Measurements from ENCODE around the gene PPP2R5C. TPM values are rescaled to one million over a fixed set of nuclear protein-coding genes. Genes with fewer than 3 reads are reported as not detected.

Gene PPP2R5C
- total RNA-seq, 1 experiment from 2014 or later: 301 TPM

GRCh38 chr14:101762530-101763101, 1.1 kb downstream of the PPP2R5C start:
- H4K20me1 ChIP-seq (ENCODE audit: insufficient read depth, low read depth, low read length): peaks cover 4% of the 10 kb centered on the region; the same call in 1 of the 2 replicates

GRCh38 chr14:101763941-101764709, 2.6 kb downstream of the PPP2R5C start:
- H3K9me3 ChIP-seq (ENCODE audit: low read length): no peaks in the 10 kb centered on the region
- H3K4me2 ChIP-seq (ENCODE audit: low read depth, low read length, poor library complexity, severe bottlenecking): no peak overlapping the region
- no peaks in the 10 kb centered on the region for H3K27me3 ChIP-seq (ENCODE audit: low read length)
- no peak for DNase-seq
- peaks cover 35% of the 10 kb centered on the region for H3K79me2 ChIP-seq (ENCODE audit: low read length)
- no peak overlapping the region for H3K9ac ChIP-seq (ENCODE audit: low read length)
- no peak overlapping the region for H2AFZ ChIP-seq (ENCODE audit: low read length)
- no peak overlapping the region for H3K4me3 ChIP-seq (ENCODE audit: low read length)
- no peaks in the 10 kb centered on the region for H3K9me2 ChIP-seq (replicated peaks; ENCODE audit: insufficient read depth, low read length)
- peaks cover 4% of the 10 kb centered on the region; the same call in 1 of the 2 replicates for H4K20me1 ChIP-seq (ENCODE audit: insufficient read depth, low read depth, low read length)
- H3K27ac ChIP-seq (ENCODE audit: low read length): no peak overlapping the region
- peaks cover 28% of the 10 kb centered on the region for H3K36me3 ChIP-seq (ENCODE audit: insufficient read depth, low read length)
- H3K4me1 ChIP-seq (ENCODE audit: low read length): peaks cover 33% of the 10 kb centered on the region

More at GRCh38 chr14:101762530-101763101, 1.1 kb downstream of the PPP2R5C start:
- Histone ChIP-seq H3K79me2 (ENCODE audit: low read length) (peaks cover 32% of the 10 kb centered on the region), H3K4me3 (ENCODE audit: low read length) (peak overlapping the region; percentile 89), H3K27ac (ENCODE audit: low read length) (peak overlapping the region; percentile 73), H3K27me3 (ENCODE audit: low read length) (no peaks in the 10 kb centered on the region), H3K36me3 (ENCODE audit: insufficient read depth, low read length) (peaks cover 28% of the 10 kb centered on the region), H3K9ac (ENCODE audit: low read length) (peak overlapping the region; percentile 91), H2AFZ (ENCODE audit: low read length) (no peak overlapping the region), H3K9me3 (ENCODE audit: low read length) (no peaks in the 10 kb centered on the region), H3K4me2 (ENCODE audit: low read depth, low read length, poor library complexity, severe bottlenecking) (peak overlapping the region; percentile 94), H3K9me2 (replicated peaks; ENCODE audit: insufficient read depth, low read length) (no peaks in the 10 kb centered on the region), H3K4me1 (ENCODE audit: low read length) (peaks cover 26% of the 10 kb centered on the region)
- no peak for DNase-seq

- Histone ChIP-seq H3K27me3 (ENCODE audit: low read length) (no peaks in the 10 kb centered on the region), H3K9ac (ENCODE audit: low read length) (no peak overlapping the region), H2AFZ (ENCODE audit: low read length) (no peak overlapping the region), H3K79me2 (ENCODE audit: low read length) (peaks cover 26% of the 10 kb centered on the region), H3K4me3 (ENCODE audit: low read length) (no peak overlapping the region), H3K9me3 (ENCODE audit: low read length) (no peaks in the 10 kb centered on the region), H3K4me1 (ENCODE audit: low read length) (peaks cover 61% of the 10 kb centered on the region), H4K20me1 (ENCODE audit: insufficient read depth, low read depth, low read length) (peaks cover under 1% of the 10 kb centered on the region; the same call in 1 of the 2 replicates), H3K27ac (ENCODE audit: low read length) (peak overlapping the region; percentile 8; the same call in 1 of the 2 replicates), H3K36me3 (ENCODE audit: insufficient read depth, low read length) (peaks cover 28% of the 10 kb centered on the region), H3K9me2 (replicated peaks; ENCODE audit: insufficient read depth, low read length) (no peaks in the 10 kb centered on the region), H3K4me2 (ENCODE audit: low read depth, low read length, poor library complexity, severe bottlenecking) (no peak overlapping the region)
- DNase-seq: no peak
Observed at GRCh38 chr14:101767618-101768362, 6.3 kb downstream of the PPP2R5C start.

DNA sequence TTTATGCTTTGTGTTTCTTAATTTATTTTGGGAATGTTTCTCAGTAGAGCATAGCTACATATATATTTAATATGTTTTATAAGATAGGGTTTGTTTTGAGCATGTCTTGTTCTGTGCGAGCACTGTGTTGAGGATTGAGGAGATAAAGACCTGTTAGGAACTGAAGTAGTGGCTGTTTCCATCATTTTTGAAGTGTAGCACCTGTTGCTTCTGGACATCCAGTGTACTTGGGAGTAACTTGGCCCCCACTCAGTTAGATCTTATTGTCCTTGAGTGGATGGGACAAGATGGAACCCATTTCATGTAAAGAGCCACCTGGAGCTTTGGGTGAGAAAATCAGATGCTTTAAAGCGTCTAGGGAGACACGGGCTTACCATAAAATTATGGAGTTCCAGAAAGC, 8.7 kb downstream of the PPP2R5C start:
- H3K27me3 ChIP-seq (ENCODE audit: low read length): no peaks in the 10 kb centered on the region
- no peak for DNase-seq
- no peak overlapping the region for H2AFZ ChIP-seq (ENCODE audit: low read length)
- peaks cover 8% of the 10 kb centered on the region; the same call in 1 of the 2 replicates for H3K79me2 ChIP-seq (ENCODE audit: low read length)
- peak overlapping the region; percentile 97 for H3K27ac ChIP-seq (ENCODE audit: low read length)
- H3K4me1 ChIP-seq (ENCODE audit: low read length): peaks cover 70% of the 10 kb centered on the region
- no peak overlapping the region for H3K4me3 ChIP-seq (ENCODE audit: low read length)
- no peaks in the 10 kb centered on the region for H4K20me1 ChIP-seq (ENCODE audit: insufficient read depth, low read depth, low read length)
- H3K9me3 ChIP-seq (ENCODE audit: low read length): no peaks in the 10 kb centered on the region
- no peaks in the 10 kb centered on the region for H3K9me2 ChIP-seq (replicated peaks; ENCODE audit: insufficient read depth, low read length)
- H3K36me3 ChIP-seq (ENCODE audit: insufficient read depth, low read length): peaks cover 10% of the 10 kb centered on the region
- peak overlapping the region; percentile 9; the same call in 1 of the 2 replicates for H3K9ac ChIP-seq (ENCODE audit: low read length)
- H3K4me2 ChIP-seq (ENCODE audit: low read depth, low read length, poor library complexity, severe bottlenecking): peak overlapping the region; percentile 16

- no peak for DNase-seq
- Histone ChIP-seq H3K27me3 (ENCODE audit: low read length) (no peaks in the 10 kb centered on the region), H3K9ac (ENCODE audit: low read length) (peak overlapping the region; percentile 66; the same call in 1 of the 2 replicates), H3K27ac (ENCODE audit: low read length) (peak overlapping the region; percentile 97), H3K9me3 (ENCODE audit: low read length) (peaks cover 2% of the 10 kb centered on the region; the same call in 1 of the 2 replicates), H3K4me2 (ENCODE audit: low read depth, low read length, poor library complexity, severe bottlenecking) (peak overlapping the region; percentile 72), H2AFZ (ENCODE audit: low read length) (no peak overlapping the region), H3K79me2 (ENCODE audit: low read length) (peaks cover 12% of the 10 kb centered on the region), H3K36me3 (ENCODE audit: insufficient read depth, low read length) (peaks cover 3% of the 10 kb centered on the region; the same call in 1 of the 2 replicates), H4K20me1 (ENCODE audit: insufficient read depth, low read depth, low read length) (no peaks in the 10 kb centered on the region), H3K9me2 (replicated peaks; ENCODE audit: insufficient read depth, low read length) (no peaks in the 10 kb centered on the region), H3K4me1 (ENCODE audit: low read length) (peaks cover 83% of the 10 kb centered on the region), H3K4me3 (ENCODE audit: low read length) (peak overlapping the region; percentile 3; the same call in 1 of the 2 replicates)
Observed at GRCh38 chr14:101772770-101773169, 11.3 kb downstream of the PPP2R5C start.

GRCh38 chr14:101773378-101773777, 11.9 kb downstream of the PPP2R5C start:
- peak overlapping the region; percentile 49; the same call in 1 of the 2 replicates for H3K4me3 ChIP-seq (ENCODE audit: low read length)
- H3K27ac ChIP-seq (ENCODE audit: low read length): peak overlapping the region; percentile 97
- H3K9me3 ChIP-seq (ENCODE audit: low read length): peaks cover 2% of the 10 kb centered on the region; the same call in 1 of the 2 replicates
- H3K9me2 ChIP-seq (replicated peaks; ENCODE audit: insufficient read depth, low read length): no peaks in the 10 kb centered on the region
- no peaks in the 10 kb centered on the region for H3K27me3 ChIP-seq (ENCODE audit: low read length)
- peaks cover 79% of the 10 kb centered on the region for H3K4me1 ChIP-seq (ENCODE audit: low read length)
- peaks cover 10% of the 10 kb centered on the region for H3K79me2 ChIP-seq (ENCODE audit: low read length)
- peak overlapping the region; percentile 66 for H3K9ac ChIP-seq (ENCODE audit: low read length)
- no peaks in the 10 kb centered on the region for H4K20me1 ChIP-seq (ENCODE audit: insufficient read depth, low read depth, low read length)
- peak overlapping the region; percentile 72 for H3K4me2 ChIP-seq (ENCODE audit: low read depth, low read length, poor library complexity, severe bottlenecking)
- no peak for DNase-seq
- H3K36me3 ChIP-seq (ENCODE audit: insufficient read depth, low read length): peaks cover 3% of the 10 kb centered on the region; the same call in 1 of the 2 replicates
- H2AFZ ChIP-seq (ENCODE audit: low read length): no peak overlapping the region

- Histone ChIP-seq H3K36me3 (ENCODE audit: insufficient read depth, low read length) (peaks cover 3% of the 10 kb centered on the region; the same call in 1 of the 2 replicates), H3K9me3 (ENCODE audit: low read length) (peaks cover 2% of the 10 kb centered on the region; the same call in 1 of the 2 replicates), H3K27ac (ENCODE audit: low read length) (peak overlapping the region; percentile 97), H3K9ac (ENCODE audit: low read length) (peak overlapping the region; percentile 66), H3K4me1 (ENCODE audit: low read length) (peaks cover 76% of the 10 kb centered on the region), H4K20me1 (ENCODE audit: insufficient read depth, low read depth, low read length) (0 out of 2 replicates have a peak, but pooled peaks cover under 1% of the 10 kb centered on the region), H2AFZ (ENCODE audit: low read length) (no peak overlapping the region), H3K79me2 (ENCODE audit: low read length) (peaks cover 10% of the 10 kb centered on the region), H3K9me2 (replicated peaks; ENCODE audit: insufficient read depth, low read length) (no peaks in the 10 kb centered on the region), H3K4me3 (ENCODE audit: low read length) (peak overlapping the region; percentile 49), H3K27me3 (ENCODE audit: low read length) (no peaks in the 10 kb centered on the region), H3K4me2 (ENCODE audit: low read depth, low read length, poor library complexity, severe bottlenecking) (peak overlapping the region; percentile 72)
- peak; percentile 93 for DNase-seq
Observed at GRCh38 chr14:101774006-101774795, 12.7 kb downstream of the PPP2R5C start.
